DOHH2 (cell line): ENCODE measurements around the gene CISD1.

Experiments
- H3F3A ChIP-seq: fragments of 200-600 bp; sonication (generic), shearing (Covaris generic); 2 replicates; pipeline ENCODE4 v1.6.0; 2016; ENCODE audit warnings: antibody characterized with exemption, mild to moderate bottlenecking; ENCODE audit not compliant: control insufficient read depth, insufficient read depth
- H3K27ac ChIP-seq: fragments of 200-600 bp; sonication (generic); 2 replicates; pipeline ENCODE4 v1.5.1; 2014; ENCODE audit warnings: low read depth, mild to moderate bottlenecking, low read length, moderate library complexity
- H3K27me3 ChIP-seq: fragments of 200-600 bp; sonication (generic); 2 replicates; pipeline ENCODE4 v1.6.1; 2014; ENCODE audit warnings: mild to moderate bottlenecking, low read length, mixed read lengths; ENCODE audit not compliant: control insufficient read depth
- H3K36me3 ChIP-seq: fragments of 200-600 bp; sonication (generic); 2 replicates; pipeline ENCODE4 v1.6.1; 2014; ENCODE audit warnings: mild to moderate bottlenecking, low read length, moderate library complexity, mixed read lengths; ENCODE audit not compliant: control insufficient read depth
- H3K4me1 ChIP-seq: fragments of 200-600 bp; sonication (generic); 2 replicates; pipeline ENCODE4 v1.6.1; 2014; ENCODE audit warnings: mild to moderate bottlenecking, low read length, mixed read lengths; ENCODE audit not compliant: control insufficient read depth
- H3K4me2 ChIP-seq: fragments of 200-600 bp; sonication (generic); 2 replicates; pipeline ENCODE4 v1.6.0; 2014; ENCODE audit warnings: mild to moderate bottlenecking, low read length, moderate library complexity
- H3K4me3 ChIP-seq: fragments of 200-600 bp; sonication (generic); 2 replicates; pipeline ENCODE4 v1.5.1; 2014; ENCODE audit warnings: mild to moderate bottlenecking, low read length, mixed read lengths
- H3K79me2 ChIP-seq: fragments of 200-600 bp; sonication (generic); 2 replicates; pipeline ENCODE4 v1.6.1; 2014; ENCODE audit warnings: mild to moderate bottlenecking, low read length, mixed read lengths; ENCODE audit not compliant: control insufficient read depth
- H3K9me2 ChIP-seq: fragments of 200-600 bp; sonication (generic); replicated peaks from 2 replicates; pipeline ENCODE4 v1.6.1; 2014; ENCODE audit warnings: mild to moderate bottlenecking, low read length, mixed read lengths; ENCODE audit not compliant: control insufficient read depth
- H3K9me3 ChIP-seq: fragments of 200-600 bp; sonication (generic); 2 replicates; pipeline ENCODE4 v1.6.1; 2014; ENCODE audit warnings: antibody characterized with exemption, low read length, mixed read lengths; ENCODE audit not compliant: control insufficient read depth, insufficient read depth
- H4K20me1 ChIP-seq: fragments of 200-600 bp; sonication (generic); 2 replicates; pipeline ENCODE4 v1.6.0; 2014; ENCODE audit warnings: low read depth, mild to moderate bottlenecking, antibody characterized with exemption, low read length, moderate library complexity; ENCODE audit not compliant: control insufficient read depth, insufficient read depth
- EZH2phosphoT487 ChIP-seq: fragments of 200-600 bp; sonication (generic); IDR thresholded peaks from 2 replicates; pipeline ENCODE4 v1.6.1; 2017; ENCODE audit warnings: borderline replicate concordance, mild to moderate bottlenecking, antibody characterized with exemption, low read length, moderate library complexity, mixed read lengths
- TF ChIP-seq, protein P1 (sequence below): fragments of 200-600 bp; sonication (generic); IDR thresholded peaks from one replicate; pipeline ENCODE4 v1.5.1; 2014; ENCODE audit warnings: antibody characterized with exemption, mild to moderate bottlenecking, low read depth, low read length; ENCODE audit not compliant: poor library complexity, severe bottlenecking

Gene CISD1

DNA sequence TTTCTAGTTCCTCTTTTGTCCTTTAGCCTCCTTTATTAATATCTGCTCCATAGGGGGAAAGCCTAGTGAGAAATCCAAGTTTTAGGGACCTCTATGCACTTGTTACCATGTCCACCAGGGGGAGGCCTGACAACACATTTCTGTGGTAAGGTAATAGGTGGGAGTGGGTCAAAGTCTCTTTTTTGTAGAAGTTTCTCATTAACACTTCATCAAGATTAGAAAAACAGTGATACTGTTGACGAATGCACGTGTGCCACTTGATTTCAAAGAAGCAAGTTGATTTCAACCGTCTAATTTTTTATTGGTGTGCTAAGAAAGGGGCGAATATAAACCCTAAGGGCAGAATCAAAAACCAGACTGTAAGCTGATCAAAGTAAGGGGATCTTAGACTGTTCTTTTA is 30.6 kb downstream of the CISD1 start:
- no peak overlapping the region for H3K4me2 ChIP-seq
- no peaks in the 10 kb centered on the region for H3K9me2 ChIP-seq
- no peaks in the 10 kb centered on the region for H3F3A ChIP-seq
- no peak for TF ChIP-seq EZH2phosphoT487
- TF ChIP-seq, protein P1, sequence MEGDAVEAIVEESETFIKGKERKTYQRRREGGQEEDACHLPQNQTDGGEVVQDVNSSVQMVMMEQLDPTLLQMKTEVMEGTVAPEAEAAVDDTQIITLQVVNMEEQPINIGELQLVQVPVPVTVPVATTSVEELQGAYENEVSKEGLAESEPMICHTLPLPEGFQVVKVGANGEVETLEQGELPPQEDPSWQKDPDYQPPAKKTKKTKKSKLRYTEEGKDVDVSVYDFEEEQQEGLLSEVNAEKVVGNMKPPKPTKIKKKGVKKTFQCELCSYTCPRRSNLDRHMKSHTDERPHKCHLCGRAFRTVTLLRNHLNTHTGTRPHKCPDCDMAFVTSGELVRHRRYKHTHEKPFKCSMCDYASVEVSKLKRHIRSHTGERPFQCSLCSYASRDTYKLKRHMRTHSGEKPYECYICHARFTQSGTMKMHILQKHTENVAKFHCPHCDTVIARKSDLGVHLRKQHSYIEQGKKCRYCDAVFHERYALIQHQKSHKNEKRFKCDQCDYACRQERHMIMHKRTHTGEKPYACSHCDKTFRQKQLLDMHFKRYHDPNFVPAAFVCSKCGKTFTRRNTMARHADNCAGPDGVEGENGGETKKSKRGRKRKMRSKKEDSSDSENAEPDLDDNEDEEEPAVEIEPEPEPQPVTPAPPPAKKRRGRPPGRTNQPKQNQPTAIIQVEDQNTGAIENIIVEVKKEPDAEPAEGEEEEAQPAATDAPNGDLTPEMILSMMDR: peak; percentile 81
- H3K4me3 ChIP-seq: no peak overlapping the region
- H3K27me3 ChIP-seq: peaks cover 15% of the 10 kb centered on the region
- H3K4me1 ChIP-seq: peaks cover 5% of the 10 kb centered on the region
- no peaks in the 10 kb centered on the region for H4K20me1 ChIP-seq
- no peak overlapping the region for H3K27ac ChIP-seq
- no peaks in the 10 kb centered on the region for H3K79me2 ChIP-seq
- no peaks in the 10 kb centered on the region for H3K9me3 ChIP-seq
- H3K36me3 ChIP-seq: no peaks in the 10 kb centered on the region

DNA sequence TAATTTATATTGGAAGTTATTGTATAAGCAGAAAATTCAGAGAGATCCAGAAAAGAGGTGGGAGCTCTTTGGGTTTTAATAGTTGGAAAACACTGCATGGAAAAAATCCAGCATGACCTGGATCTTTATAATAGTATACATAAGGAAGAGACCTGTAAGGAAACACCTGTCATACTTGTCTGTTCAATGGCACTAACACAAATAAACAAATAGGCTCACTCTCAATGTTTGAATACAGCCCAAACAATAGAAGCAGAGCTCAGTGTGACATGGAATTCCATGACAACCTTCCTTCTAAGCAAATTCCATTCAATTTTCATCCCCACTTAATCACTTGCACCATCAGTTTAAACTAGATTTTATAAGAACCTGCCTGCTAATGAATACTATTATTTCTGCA is 31.7 kb downstream of the CISD1 start:
- Histone ChIP-seq H3K27ac (no peak overlapping the region), H3K4me1 (peaks cover 5% of the 10 kb centered on the region), H3F3A (no peaks in the 10 kb centered on the region), H3K36me3 (no peaks in the 10 kb centered on the region), H3K9me2 (no peaks in the 10 kb centered on the region), H3K79me2 (no peaks in the 10 kb centered on the region), H3K9me3 (no peaks in the 10 kb centered on the region), H3K4me3 (no peak overlapping the region), H4K20me1 (no peaks in the 10 kb centered on the region), H3K4me2 (no peak overlapping the region), H3K27me3 (peaks cover 15% of the 10 kb centered on the region)
- no peak for TF ChIP-seq EZH2phosphoT487
- TF ChIP-seq, protein P1: no peak

DNA sequence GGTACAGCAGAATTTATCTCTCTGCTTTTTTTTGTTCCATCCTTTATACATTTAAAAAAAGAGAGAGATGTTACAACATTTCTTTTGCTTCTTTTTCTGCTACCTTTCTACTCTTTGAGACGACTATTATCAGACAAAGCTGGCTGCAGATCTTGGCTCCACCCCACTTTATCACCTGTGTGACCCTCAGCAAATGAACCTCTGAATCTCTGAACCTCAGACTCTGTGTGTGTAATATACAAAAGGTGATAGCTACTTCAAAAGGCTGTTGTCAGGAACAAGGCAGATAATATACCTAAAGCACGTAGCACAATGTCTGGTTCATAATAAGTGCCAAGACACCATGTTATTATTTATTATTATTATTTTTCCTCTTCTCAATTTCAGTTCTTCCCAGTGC is 33.3 kb downstream of the CISD1 start:
- Histone ChIP-seq H3K4me3 (no peak overlapping the region), H3K9me3 (no peaks in the 10 kb centered on the region), H3K4me2 (no peak overlapping the region), H3K9me2 (no peaks in the 10 kb centered on the region), H3K79me2 (no peaks in the 10 kb centered on the region), H3F3A (no peaks in the 10 kb centered on the region), H3K27ac (no peak overlapping the region), H3K36me3 (no peaks in the 10 kb centered on the region), H4K20me1 (no peaks in the 10 kb centered on the region), H3K4me1 (peaks cover 5% of the 10 kb centered on the region), H3K27me3 (peaks cover 18% of the 10 kb centered on the region)
- no peak for TF ChIP-seq EZH2phosphoT487
- TF ChIP-seq, protein P1: no peak
